ENCODE results near the gene CCDC106.

CCDC106 gene

GRCh38 chr19:55636723-55637122, 11.3 kb upstream of the CCDC106 start:
- no peak for TF ChIP-seq TRIM28 (IDR thresholded peaks at IDR 0.05; ENCODE audit: borderline replicate concordance, low read length)
- TF ChIP-seq ATF2 (tag by site-specific recombination; IDR thresholded peaks at IDR 0.05; ENCODE audit: low read depth): no peak
- TF ChIP-seq ZNF362 (tag by site-specific recombination; IDR thresholded peaks at IDR 0.05): no peak
- no peak for TF ChIP-seq KLF16 (tag by site-specific recombination; IDR thresholded peaks at IDR 0.05)
- no peak for TF ChIP-seq ZNF549 (tag by site-specific recombination; IDR thresholded peaks at IDR 0.05)
- TF ChIP-seq ZNF555 (tag by site-specific recombination; conservative IDR thresholded peaks at IDR 0.05): no peak
- no peak for TF ChIP-seq REST (tag by site-specific recombination; IDR thresholded peaks at IDR 0.05)
- no peak for TF ChIP-seq SP7 (tag by site-specific recombination; IDR thresholded peaks at IDR 0.05)
- no peak for TF ChIP-seq ZNF292 (tag by site-specific recombination; IDR thresholded peaks at IDR 0.05; ENCODE audit: borderline replicate concordance, low read depth)
- TF ChIP-seq ZEB2 (tag by site-specific recombination; IDR thresholded peaks at IDR 0.05): no peak
- TF ChIP-seq ZNF585B (tag by site-specific recombination; IDR thresholded peaks at IDR 0.05): no peak
- no peak for TF ChIP-seq ZBTB10 (tag by site-specific recombination; IDR thresholded peaks at IDR 0.05)
- TF ChIP-seq ZNF623 (tag by site-specific recombination; IDR thresholded peaks at IDR 0.05): no peak
- CTCF ChIA-PET: interaction anchor here (0.9 to 6.0 kb wide), 9 partner anchors 9 to 477 kb away, joined by 3 to 35 read pairs (median 6); partner anchors contain the start of genes U2AF2 and ZNF784
- peaks cover 17% of the 10 kb centered on the region for H3K4me1 ChIP-seq (ENCODE audit: control insufficient read depth, insufficient read depth, low read length)
- peaks cover 5 to 11% of the 10 kb centered on the region in 2 experiments; a peak in 2 of 3 replicates for H3K36me3 ChIP-seq (ENCODE audit: control insufficient read depth in 2 of 2, insufficient read depth in 1 of 2, low read length in 2 of 2)
- H3K4me3 ChIP-seq (ENCODE audit: low read depth, low read length): no peak overlapping the region
- H3K27ac ChIP-seq (ENCODE audit: extremely low read depth, low read depth, low read length): no peak overlapping the region
- POLR2A ChIA-PET: interaction anchor here (0.8 to 2.1 kb wide), 5 partner anchors 9 to 160 kb away, joined by 3 to 10 read pairs (median 4); partner anchors contain the start of genes U2AF2, ZNF628 and ZNF784
- no peaks in the 10 kb centered on the region for H3K9me3 ChIP-seq (ENCODE audit: control insufficient read depth, insufficient read depth, low read depth, low read length)

GRCh38 chr19:55637534-55637933, 10.5 kb upstream of the CCDC106 start:
- Histone ChIP-seq H3K4me3 (ENCODE audit: low read depth, low read length) (no peak overlapping the region), H3K27ac (ENCODE audit: extremely low read depth, low read depth, low read length) (no peak overlapping the region), H3K9me3 (ENCODE audit: control insufficient read depth, insufficient read depth, low read depth, low read length) (no peaks in the 10 kb centered on the region), H3K36me3 (ENCODE audit: control insufficient read depth in 2 of 2, insufficient read depth in 1 of 2, low read length in 2 of 2) (peaks cover 5 to 11% of the 10 kb centered on the region in 2 experiments; a peak in 2 of 3 replicates), H3K4me1 (ENCODE audit: control insufficient read depth, insufficient read depth, low read length) (peaks cover 20% of the 10 kb centered on the region)
- ChIA-PET CTCF (interaction anchor here (0.6 to 2.6 kb wide), 10 partner anchors 8 to 478 kb away, joined by 3 to 12 read pairs (median 5); partner anchors contain the start of genes ISOC2, U2AF2 and ZNF784), POLR2A (interaction anchor here (1.0 to 2.1 kb wide), 4 partner anchors 10 to 38 kb away, joined by 4 to 10 read pairs (median 6); partner anchors contain the start of genes FIZ1, U2AF2 and ZNF784)
- TF ChIP-seq HOXC10 (CRISPR knock-in tag; IDR thresholded peaks at IDR 0.05): no peak
- no peak for TF ChIP-seq WT1 (tag by site-specific recombination; IDR thresholded peaks at IDR 0.05)
- no peak for TF ChIP-seq ZNF560 (tag by site-specific recombination; IDR thresholded peaks at IDR 0.05; ENCODE audit: borderline replicate concordance)
- TF ChIP-seq PRDM1 (tag by site-specific recombination; IDR thresholded peaks at IDR 0.05): 0 out of 2 replicates have a peak, but pooled peaks have one; percentile 14
- TF ChIP-seq TSHZ1 (tag by site-specific recombination; IDR thresholded peaks at IDR 0.05; ENCODE audit: borderline replicate concordance): no peak
- peak; percentile 52 for TF ChIP-seq EGR2 (tag by site-specific recombination; IDR thresholded peaks at IDR 0.05; ENCODE audit: low read depth)
- TF ChIP-seq ZBTB6 (tag by site-specific recombination; IDR thresholded peaks at IDR 0.05): no peak
